GM12865 (cell line): ENCODE data around the gene HGD.
"Not testable (repeated sequence)": the region's sequence is repeated elsewhere in the genome, so short reads cannot be mapped to it uniquely, and the experiment has no call there.

ENCODE experiments used
- DNase-seq: peaks from one replicate; pipeline ENCODE4 v3.0.0; 2010; ENCODE audit warnings: low read depth
- H3K4me3 ChIP-seq: 2 replicates; pipeline ENCODE4 v1.5.1; 2011; ENCODE audit warnings: mild to moderate bottlenecking, low read depth, low read length, control low read depth
- TF ChIP-seq, protein P1 (sequence below): IDR thresholded peaks from 2 replicates; pipeline ENCODE4 v1.5.1; 2011; ENCODE audit warnings: low read length, control low read depth, low read depth, inconsistent platforms; ENCODE audit not compliant: insufficient read depth; ENCODE audit errors: missing control alignments

Gene HGD

DNA sequence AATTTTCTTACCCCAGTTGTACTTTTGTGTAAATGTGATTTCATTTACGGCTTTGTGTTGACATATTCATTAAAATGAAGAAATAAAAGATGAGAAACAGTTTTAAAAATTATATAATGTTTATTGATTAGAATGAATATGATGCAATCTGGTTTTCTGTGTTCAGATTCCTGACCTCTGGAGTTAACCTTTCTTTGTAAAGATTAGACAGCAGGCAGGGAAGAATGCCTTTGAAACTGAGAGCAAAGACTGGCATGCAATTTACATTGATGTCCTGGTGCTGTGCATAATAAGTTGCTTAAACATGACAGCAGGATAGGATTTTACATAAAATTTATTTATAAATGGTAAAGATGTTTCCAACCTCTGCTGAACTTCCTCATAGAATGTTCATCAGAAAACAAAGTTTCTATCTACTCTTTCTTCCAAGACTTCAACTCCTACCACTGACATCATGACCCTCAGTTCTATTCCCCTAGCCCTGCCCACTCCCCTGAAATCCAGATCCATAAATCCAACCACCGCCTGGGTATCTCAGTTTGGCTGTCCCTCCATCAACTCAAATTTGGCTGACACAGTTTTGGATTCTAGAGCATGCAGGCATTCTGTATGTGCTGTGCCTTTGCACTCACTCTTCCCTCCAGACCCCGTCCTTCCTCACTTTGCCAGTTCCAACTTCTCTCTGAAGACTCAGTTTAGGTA lies 1.7 kb downstream of the HGD start:
- TF ChIP-seq, protein P1, sequence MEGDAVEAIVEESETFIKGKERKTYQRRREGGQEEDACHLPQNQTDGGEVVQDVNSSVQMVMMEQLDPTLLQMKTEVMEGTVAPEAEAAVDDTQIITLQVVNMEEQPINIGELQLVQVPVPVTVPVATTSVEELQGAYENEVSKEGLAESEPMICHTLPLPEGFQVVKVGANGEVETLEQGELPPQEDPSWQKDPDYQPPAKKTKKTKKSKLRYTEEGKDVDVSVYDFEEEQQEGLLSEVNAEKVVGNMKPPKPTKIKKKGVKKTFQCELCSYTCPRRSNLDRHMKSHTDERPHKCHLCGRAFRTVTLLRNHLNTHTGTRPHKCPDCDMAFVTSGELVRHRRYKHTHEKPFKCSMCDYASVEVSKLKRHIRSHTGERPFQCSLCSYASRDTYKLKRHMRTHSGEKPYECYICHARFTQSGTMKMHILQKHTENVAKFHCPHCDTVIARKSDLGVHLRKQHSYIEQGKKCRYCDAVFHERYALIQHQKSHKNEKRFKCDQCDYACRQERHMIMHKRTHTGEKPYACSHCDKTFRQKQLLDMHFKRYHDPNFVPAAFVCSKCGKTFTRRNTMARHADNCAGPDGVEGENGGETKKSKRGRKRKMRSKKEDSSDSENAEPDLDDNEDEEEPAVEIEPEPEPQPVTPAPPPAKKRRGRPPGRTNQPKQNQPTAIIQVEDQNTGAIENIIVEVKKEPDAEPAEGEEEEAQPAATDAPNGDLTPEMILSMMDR = no peak
- no peak for DNase-seq
- no peak overlapping the region for H3K4me3 ChIP-seq

DNA sequence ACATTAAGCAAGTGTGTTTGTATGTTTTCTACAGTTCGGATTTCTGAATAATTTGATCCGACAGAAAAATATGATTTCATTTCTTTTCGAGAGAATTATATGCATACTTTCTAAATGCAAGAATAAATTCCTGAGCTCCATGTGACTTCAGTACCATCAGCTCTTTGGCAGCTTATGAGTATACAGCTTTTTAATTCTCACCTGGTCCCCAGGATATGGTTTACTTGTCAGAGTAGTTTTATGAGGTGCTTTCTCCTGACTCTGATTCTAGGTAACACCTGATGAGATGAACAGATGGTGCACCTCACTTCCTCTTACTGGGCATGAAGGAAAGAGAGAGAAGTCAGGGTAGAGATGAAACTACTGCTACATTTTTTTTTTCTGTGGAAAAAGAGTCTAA lies 3.1 kb downstream of the HGD start:
- TF ChIP-seq, protein P1 = no peak
- no peak overlapping the region for H3K4me3 ChIP-seq
- DNase-seq = peak; percentile 5

DNA sequence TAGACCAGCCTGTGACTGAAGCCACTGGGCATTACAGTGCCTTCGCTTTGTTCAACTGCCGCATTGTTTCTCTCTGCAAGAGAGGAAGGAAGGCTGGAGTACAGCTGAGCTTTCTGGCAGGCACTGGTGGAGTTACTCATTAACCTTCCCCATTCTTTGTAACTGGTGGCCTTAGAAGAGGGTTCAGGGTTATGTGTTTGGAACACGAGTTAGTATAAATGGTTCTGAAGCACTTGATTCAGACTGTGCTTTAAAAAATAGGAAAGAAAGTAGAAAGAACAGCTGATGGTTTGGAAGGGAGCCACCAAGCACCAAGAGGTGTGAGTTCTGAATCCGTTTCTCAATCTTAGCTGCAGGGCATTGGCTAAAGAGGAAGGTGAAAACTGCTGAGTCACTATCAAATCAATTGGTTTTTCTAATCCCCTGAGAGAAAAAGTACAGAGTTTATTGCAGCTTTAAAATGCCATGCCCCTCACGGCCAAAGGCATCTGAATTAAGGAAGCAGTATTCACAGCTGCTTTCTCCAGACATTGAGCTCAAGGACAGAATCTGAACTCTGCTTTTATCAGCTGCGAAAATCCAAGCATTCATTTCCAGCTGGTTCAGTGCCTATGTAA lies 3.6 kb downstream of the HGD start:
- H3K4me3 ChIP-seq = no peak overlapping the region

DNA sequence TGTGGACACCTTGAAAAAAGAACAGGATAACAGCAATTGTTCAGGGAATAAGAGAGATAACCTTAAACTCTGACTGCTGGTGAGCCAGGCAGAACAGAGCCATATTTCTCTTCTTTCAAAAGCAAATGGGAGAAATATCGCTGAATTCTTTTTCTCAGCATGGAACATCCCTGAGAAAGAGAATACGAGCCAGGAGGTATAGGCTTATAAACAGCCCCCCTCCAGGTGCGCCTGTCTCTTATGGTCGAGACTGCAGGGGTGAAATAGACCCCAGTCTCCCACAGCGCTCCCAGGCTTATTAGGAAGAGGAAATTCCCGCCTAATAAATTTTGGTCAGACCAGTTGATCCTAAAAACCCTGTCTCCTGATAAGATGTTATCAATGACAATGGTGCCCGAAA lies 4.8 kb downstream of the HGD start:
- DNase-seq, H3K4me3 ChIP-seq: not testable (repeated sequence)

More for the DNA sequence above, 3.6 kb downstream of the HGD start:
- peak; percentile 23 for DNase-seq
- TF ChIP-seq, protein P1 = no peak

DNA sequence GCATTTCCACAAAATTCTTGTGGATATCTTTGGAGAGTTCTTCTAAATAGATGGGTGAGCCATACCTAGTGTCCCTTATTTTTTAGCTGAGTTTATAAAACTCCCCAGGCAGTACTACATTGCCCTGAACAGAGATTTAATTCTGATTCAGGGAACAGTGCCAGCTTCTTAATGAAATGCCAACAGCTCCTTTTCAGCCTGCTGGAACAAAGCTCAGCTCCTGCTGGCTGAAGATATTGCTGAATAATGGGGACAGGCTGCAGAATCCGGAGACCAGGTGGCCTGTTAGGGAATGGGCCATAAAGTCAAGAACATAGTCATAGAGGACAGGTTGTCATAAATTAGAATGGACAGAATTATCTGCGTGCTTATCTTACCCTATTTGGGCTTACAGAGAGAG lies 8.9 kb downstream of the HGD start:
- H3K4me3 ChIP-seq = no peak overlapping the region
- DNase-seq = no peak
- TF ChIP-seq, protein P1 = no peak

DNA sequence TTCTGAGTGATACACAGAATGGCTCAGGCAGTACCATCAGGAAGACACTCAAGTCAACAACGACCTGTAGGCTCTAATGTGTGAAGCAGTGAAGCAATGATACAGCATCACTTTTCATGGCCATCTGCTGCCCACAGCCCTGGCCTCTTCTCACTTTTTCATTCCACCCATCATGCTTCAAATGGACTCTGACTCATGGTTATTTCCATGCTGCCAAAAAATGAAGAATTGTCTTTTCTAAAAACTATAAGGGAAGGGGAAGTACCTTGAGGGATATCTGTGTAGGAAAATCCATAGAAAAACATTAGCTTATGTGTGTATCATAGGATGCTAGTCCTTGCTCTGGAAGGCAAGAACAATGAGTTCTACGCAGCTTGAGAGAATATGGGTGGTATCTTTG lies 11.5 kb downstream of the HGD start:
- TF ChIP-seq, protein P1 = no peak
- no peak for DNase-seq
- no peak overlapping the region for H3K4me3 ChIP-seq

DNA sequence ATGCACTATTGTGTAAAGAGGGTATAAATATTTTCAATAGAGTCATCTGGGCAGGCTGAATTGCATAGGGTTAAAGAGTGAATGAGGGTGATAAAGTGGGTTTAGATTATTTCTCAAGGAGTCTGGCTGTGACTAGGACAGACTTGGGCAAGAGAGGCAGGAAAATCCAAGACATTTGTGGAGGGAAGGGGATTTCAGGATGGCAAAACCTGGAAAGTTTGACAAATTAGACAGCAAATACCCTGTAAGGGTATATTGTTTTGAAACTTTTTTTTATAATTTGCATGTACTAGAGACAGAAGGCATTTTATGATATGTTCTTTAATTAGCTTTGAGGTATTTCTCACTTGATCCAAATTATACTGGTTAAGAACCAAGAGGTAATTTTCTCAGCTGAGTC lies 17.1 kb downstream of the HGD start:
- H3K4me3 ChIP-seq = no peak overlapping the region
- no peak for DNase-seq
- TF ChIP-seq, protein P1 = no peak
